Transverse colon (tissue), 4 donors: ENCODE measurements around the gene GBGT1.

Source experiments
- POLR2A ChIP-seq: fragments of 450-650 bp; IDR thresholded peaks from one replicate; pipeline ENCODE4 v1.6.1; 2016; ENCODE audit warnings: antibody characterized with exemption, mild to moderate bottlenecking, moderate library complexity
- POLR2AphosphoS5 ChIP-seq, 3 donors: sonication (generic); formaldehyde crosslinking; IDR thresholded peaks; one replicate each; pipeline ENCODE4 v1.6.1; 2016; ENCODE audit warnings: antibody characterized with exemption in 3 of 3
- TF ChIP-seq, protein P1 (sequence below), 5 experiments: fragments of 200-600 bp in 3 of 5; fragments of 450-650 bp in 2 of 5; sonication (generic) in 3 of 5; IDR thresholded peaks; 1 replicate in 2 of 5; 2 replicates in 3 of 5; pipeline ENCODE4 v1.5.1; 2016 to 2017; ENCODE audit warnings: antibody characterized with exemption in 5 of 5, inconsistent platforms in 3 of 5, mild to moderate bottlenecking in 2 of 5, moderate library complexity in 1 of 5

GRCh38 chr9:133182151-133182550 lies 18.4 kb upstream of the GBGT1 start:
- TF ChIP-seq POLR2A: no peak
- TF ChIP-seq POLR2AphosphoS5 (IDR thresholded peaks at IDR 0.05): no peak
- TF ChIP-seq, protein P1, sequence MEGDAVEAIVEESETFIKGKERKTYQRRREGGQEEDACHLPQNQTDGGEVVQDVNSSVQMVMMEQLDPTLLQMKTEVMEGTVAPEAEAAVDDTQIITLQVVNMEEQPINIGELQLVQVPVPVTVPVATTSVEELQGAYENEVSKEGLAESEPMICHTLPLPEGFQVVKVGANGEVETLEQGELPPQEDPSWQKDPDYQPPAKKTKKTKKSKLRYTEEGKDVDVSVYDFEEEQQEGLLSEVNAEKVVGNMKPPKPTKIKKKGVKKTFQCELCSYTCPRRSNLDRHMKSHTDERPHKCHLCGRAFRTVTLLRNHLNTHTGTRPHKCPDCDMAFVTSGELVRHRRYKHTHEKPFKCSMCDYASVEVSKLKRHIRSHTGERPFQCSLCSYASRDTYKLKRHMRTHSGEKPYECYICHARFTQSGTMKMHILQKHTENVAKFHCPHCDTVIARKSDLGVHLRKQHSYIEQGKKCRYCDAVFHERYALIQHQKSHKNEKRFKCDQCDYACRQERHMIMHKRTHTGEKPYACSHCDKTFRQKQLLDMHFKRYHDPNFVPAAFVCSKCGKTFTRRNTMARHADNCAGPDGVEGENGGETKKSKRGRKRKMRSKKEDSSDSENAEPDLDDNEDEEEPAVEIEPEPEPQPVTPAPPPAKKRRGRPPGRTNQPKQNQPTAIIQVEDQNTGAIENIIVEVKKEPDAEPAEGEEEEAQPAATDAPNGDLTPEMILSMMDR (IDR thresholded peaks at IDR 0.05): no peak
